ENCODE data around the gene CTIF. TPM values are rescaled to one million over a fixed set of nuclear protein-coding genes. Genes with fewer than 3 reads are reported as not detected.
A peak's percentile ranks its signal among the peaks of the same experiment; 100 is the strongest.
"Not testable (repeated sequence)": the region's sequence is repeated elsewhere in the genome, so short reads cannot be mapped to it uniquely, and the experiment has no call there.

The CTIF gene
- total RNA-seq, 6 donors from 2014 or later: 32.1 to 62.4 (median 47.8) TPM

GRCh38 chr18:48713309-48713708, 174.5 kb downstream of the CTIF start:
- Histone ChIP-seq H3K4me3 (no peak overlapping the region), H3K9me3 (no peaks in the 10 kb centered on the region), H3K4me1 (peaks cover 17 to 45% (median 31%) of the 10 kb centered on the region in 4 donors), H3K27me3 (no peaks in the 10 kb centered on the region), H3K36me3 (no peaks in the 10 kb centered on the region), H3K27ac (peak overlapping the region in 2 of 4 donors; percentile 21 to 54)
- WGBS, 2 donors: 69% methylated on average over 5 to 9 of the region's 14 CpGs
- DNase-seq (peak in 1 of 2 donors; percentile 79), ATAC-seq (ENCODE audit: low FRiP score in 2 of 2) (peak in 1 of 2 donors; percentile 79)
- TF ChIP-seq CTCF (IDR thresholded peaks at IDR 0.05) (no peak), EP300 (IDR thresholded peaks at IDR 0.05) (peak in 1 of 4 donors; percentile 60)

GRCh38 chr18:48714873-48715272, 176.0 kb downstream of the CTIF start:
- H3K27ac ChIP-seq: no peak overlapping the region
- WGBS, 2 donors: 90 to 96% methylated on average over 2 to 6 of the region's 6 CpGs
- TF ChIP-seq CTCF (IDR thresholded peaks at IDR 0.05) (no peak), POLR2AphosphoS5 (IDR thresholded peaks at IDR 0.05) (no peak), POLR2A (IDR thresholded peaks at IDR 0.05) (no peak), EP300 (IDR thresholded peaks at IDR 0.05) (no peak)
- ATAC-seq (ENCODE audit: low FRiP score in 2 of 2) (no peak), DNase-seq (no peak)
- H3K4me3 ChIP-seq: no peak overlapping the region
- peaks cover 17 to 45% (median 28%) of the 10 kb centered on the region in 4 donors for H3K4me1 ChIP-seq
- H3K36me3 ChIP-seq: no peaks in the 10 kb centered on the region
- H3K27me3 ChIP-seq: no peaks in the 10 kb centered on the region
- no peaks in the 10 kb centered on the region for H3K9me3 ChIP-seq

GRCh38 chr18:48715711-48716361, 177.0 kb downstream of the CTIF start:
- no peaks in the 10 kb centered on the region for H3K36me3 ChIP-seq
- peak in 1 of 4 donors; percentile 54 for TF ChIP-seq POLR2A (IDR thresholded peaks at IDR 0.05)
- peak; percentile 33 to 46 for TF ChIP-seq POLR2AphosphoS5 (IDR thresholded peaks at IDR 0.05)
- TF ChIP-seq CTCF (IDR thresholded peaks at IDR 0.05): no peak
- TF ChIP-seq EP300 (IDR thresholded peaks at IDR 0.05): no peak
- peak overlapping the region in 3 of 4 donors; percentile 23 to 76 (median 70) for H3K27ac ChIP-seq
- H3K4me3 ChIP-seq: no peak overlapping the region
- 67 to 82% methylated on average over 3 to 10 of the region's 10 CpGs for WGBS, 2 donors
- no peaks in the 10 kb centered on the region for H3K27me3 ChIP-seq
- H3K9me3 ChIP-seq: no peaks in the 10 kb centered on the region
- H3K4me1 ChIP-seq: peaks cover 11 to 43% (median 20%) of the 10 kb centered on the region in 4 donors
- ATAC-seq (ENCODE audit: low FRiP score in 2 of 2) (peak; percentile 78 to 83), DNase-seq (peak in 1 of 2 donors; percentile 75)

- H3K4me1 ChIP-seq: peaks cover 11 to 46% (median 20%) of the 10 kb centered on the region in 4 donors
- 94 to 98% methylated on average over 9 of the region's 9 CpGs for WGBS, 2 donors
- not testable (repeated sequence) for H3K27ac ChIP-seq; H3K9me3 ChIP-seq; ATAC-seq (ENCODE audit: low FRiP score in 2 of 2); H3K36me3 ChIP-seq; H3K4me3 ChIP-seq; H3K27me3 ChIP-seq; DNase-seq
These were observed 178.4 kb downstream of the CTIF start for GRCh38 chr18:48717227-48717626.

GRCh38 chr18:48718251-48718959, 179.6 kb downstream of the CTIF start:
- no peak for DNase-seq
- Histone ChIP-seq H3K27me3 (no peaks in the 10 kb centered on the region), H3K4me1 (peaks cover 7 to 37% (median 14%) of the 10 kb centered on the region in 4 donors), H3K27ac (no peak overlapping the region), H3K9me3 (no peaks in the 10 kb centered on the region), H3K36me3 (peaks cover 0 to 4% (median 0%) of the 10 kb centered on the region in 4 donors), H3K4me3 (no peak overlapping the region)
- no peak for ATAC-seq (ENCODE audit: low FRiP score in 2 of 2)
- TF ChIP-seq CTCF (IDR thresholded peaks at IDR 0.05) (no peak), POLR2A (IDR thresholded peaks at IDR 0.05) (no peak), POLR2AphosphoS5 (IDR thresholded peaks at IDR 0.05) (no peak), EP300 (IDR thresholded peaks at IDR 0.05) (no peak)
- WGBS, 2 donors: 96 to 97% methylated on average over 10 of the region's 10 CpGs
